ENCODE data around the gene PCDHB8.
"Not testable (repeated sequence)": the region's sequence is repeated elsewhere in the genome, so short reads cannot be mapped to it uniquely, and the experiment has no call there.

DNA sequence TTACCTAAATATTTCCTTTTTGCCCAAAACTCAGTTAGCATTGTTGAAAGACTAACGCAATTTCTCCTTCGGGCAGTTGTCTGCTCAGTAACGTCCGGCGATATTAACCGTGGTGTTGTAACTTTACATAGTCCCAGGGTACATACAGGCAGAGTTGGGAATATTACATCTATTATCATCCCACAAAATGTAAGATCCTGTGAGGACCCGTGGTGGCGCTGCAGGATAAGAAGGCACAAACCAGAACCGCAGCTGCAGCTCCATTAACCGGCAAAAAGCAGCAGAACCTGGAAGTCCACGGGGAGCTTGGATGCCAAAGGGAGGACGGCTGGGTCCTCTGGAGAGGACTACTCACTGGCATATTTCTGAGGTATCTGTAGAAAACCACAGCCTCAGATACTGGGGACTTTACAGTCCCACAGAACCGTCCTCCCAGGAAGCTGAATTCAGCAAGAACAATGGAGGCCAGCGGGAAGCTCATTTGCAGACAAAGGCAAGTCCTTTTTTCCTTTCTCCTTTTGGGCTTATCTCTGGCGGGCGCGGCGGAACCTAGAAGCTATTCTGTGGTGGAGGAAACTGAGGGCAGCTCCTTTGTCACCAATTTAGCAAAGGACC, at the start of gene PCDHB8:
- TF ChIP-seq, protein P1, sequence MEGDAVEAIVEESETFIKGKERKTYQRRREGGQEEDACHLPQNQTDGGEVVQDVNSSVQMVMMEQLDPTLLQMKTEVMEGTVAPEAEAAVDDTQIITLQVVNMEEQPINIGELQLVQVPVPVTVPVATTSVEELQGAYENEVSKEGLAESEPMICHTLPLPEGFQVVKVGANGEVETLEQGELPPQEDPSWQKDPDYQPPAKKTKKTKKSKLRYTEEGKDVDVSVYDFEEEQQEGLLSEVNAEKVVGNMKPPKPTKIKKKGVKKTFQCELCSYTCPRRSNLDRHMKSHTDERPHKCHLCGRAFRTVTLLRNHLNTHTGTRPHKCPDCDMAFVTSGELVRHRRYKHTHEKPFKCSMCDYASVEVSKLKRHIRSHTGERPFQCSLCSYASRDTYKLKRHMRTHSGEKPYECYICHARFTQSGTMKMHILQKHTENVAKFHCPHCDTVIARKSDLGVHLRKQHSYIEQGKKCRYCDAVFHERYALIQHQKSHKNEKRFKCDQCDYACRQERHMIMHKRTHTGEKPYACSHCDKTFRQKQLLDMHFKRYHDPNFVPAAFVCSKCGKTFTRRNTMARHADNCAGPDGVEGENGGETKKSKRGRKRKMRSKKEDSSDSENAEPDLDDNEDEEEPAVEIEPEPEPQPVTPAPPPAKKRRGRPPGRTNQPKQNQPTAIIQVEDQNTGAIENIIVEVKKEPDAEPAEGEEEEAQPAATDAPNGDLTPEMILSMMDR (IDR thresholded peaks at IDR 0.05) = peak; percentile 89
- TF ChIP-seq ZFX (IDR thresholded peaks at IDR 0.05; ENCODE audit: borderline replicate concordance) = not testable (repeated sequence)
